Osteocyte (in vitro differentiated cells): ENCODE results near the gene TXNRD2. TPM values are rescaled to one million over a fixed set of nuclear protein-coding genes. Genes with fewer than 3 reads are reported as not detected.

ENCODE experiments used
- DNase-seq: peaks from one replicate; pipeline ENCODE4 v3.0.0; 2021; ENCODE audit warnings: mixed read lengths; ENCODE audit not compliant: unreplicated experiment; ENCODE audit errors: extremely low spot score
- H3K27ac Mint-ChIP-seq: one replicate; pipeline ENCODE4 v1.8.0; 2021; ENCODE audit warnings: mild to moderate bottlenecking, mixed read lengths; ENCODE audit not compliant: unreplicated experiment
- H3K27me3 Mint-ChIP-seq: one replicate; pipeline ENCODE4 v1.8.0; 2021; ENCODE audit warnings: mixed read lengths; ENCODE audit not compliant: unreplicated experiment
- H3K36me3 Mint-ChIP-seq: one replicate; pipeline ENCODE4 v1.8.0; 2021; ENCODE audit warnings: mixed read lengths; ENCODE audit not compliant: unreplicated experiment
- H3K4me1 Mint-ChIP-seq: one replicate; pipeline ENCODE4 v1.8.0; 2021; ENCODE audit warnings: mixed read lengths; ENCODE audit not compliant: unreplicated experiment
- H3K4me3 Mint-ChIP-seq: one replicate; pipeline ENCODE4 v1.8.0; 2021; ENCODE audit warnings: mild to moderate bottlenecking, moderate library complexity, mixed read lengths; ENCODE audit not compliant: unreplicated experiment
- H3K9me3 Mint-ChIP-seq: one replicate; pipeline ENCODE4 v1.8.0; 2021; ENCODE audit warnings: mixed read lengths; ENCODE audit not compliant: unreplicated experiment
- total RNA-seq: library from RNA; stranded (reverse); gene quantifications from 2 replicates; pipeline ENCODE4 v1.2.1, GENCODE V29; 2021
- TF ChIP-seq, protein P1 (sequence below): fragments of 200-600 bp; sonication (generic); IDR thresholded peaks from 2 replicates; pipeline ENCODE4 v1.5.0; 2021; ENCODE audit warnings: antibody characterized with exemption, mild to moderate bottlenecking, moderate library complexity

TXNRD2 gene
- total RNA-seq, 1 donor from 2014 or later, result 12.6 TPM

DNA sequence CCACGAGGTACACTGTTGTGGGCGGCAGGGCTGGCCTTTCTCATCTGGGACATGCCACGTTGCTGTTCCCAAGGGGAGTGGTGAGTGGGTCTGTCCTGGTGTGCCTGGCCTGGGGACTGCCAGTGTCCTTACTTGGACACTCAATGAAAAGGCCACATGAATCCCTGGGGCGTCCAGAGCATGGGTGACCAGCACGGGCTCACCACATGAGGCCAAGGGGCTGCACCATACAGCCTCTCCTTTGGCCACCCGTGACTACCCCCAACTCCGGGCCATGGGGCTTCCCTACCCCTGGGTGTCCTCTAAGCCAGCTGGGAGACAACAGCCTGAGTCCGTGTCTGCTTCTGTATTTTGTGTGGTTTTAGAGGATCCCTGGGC, 20.2 kb upstream of the TXNRD2 start:
- Mint-ChIP-seq H3K9me3 (no peaks in the 10 kb centered on the region), H3K27ac (no peak overlapping the region), H3K27me3 (no peaks in the 10 kb centered on the region), H3K4me3 (no peak overlapping the region), H3K36me3 (peaks cover 3% of the 10 kb centered on the region), H3K4me1 (peaks cover 12% of the 10 kb centered on the region)
- no peak for DNase-seq
- TF ChIP-seq, protein P1, sequence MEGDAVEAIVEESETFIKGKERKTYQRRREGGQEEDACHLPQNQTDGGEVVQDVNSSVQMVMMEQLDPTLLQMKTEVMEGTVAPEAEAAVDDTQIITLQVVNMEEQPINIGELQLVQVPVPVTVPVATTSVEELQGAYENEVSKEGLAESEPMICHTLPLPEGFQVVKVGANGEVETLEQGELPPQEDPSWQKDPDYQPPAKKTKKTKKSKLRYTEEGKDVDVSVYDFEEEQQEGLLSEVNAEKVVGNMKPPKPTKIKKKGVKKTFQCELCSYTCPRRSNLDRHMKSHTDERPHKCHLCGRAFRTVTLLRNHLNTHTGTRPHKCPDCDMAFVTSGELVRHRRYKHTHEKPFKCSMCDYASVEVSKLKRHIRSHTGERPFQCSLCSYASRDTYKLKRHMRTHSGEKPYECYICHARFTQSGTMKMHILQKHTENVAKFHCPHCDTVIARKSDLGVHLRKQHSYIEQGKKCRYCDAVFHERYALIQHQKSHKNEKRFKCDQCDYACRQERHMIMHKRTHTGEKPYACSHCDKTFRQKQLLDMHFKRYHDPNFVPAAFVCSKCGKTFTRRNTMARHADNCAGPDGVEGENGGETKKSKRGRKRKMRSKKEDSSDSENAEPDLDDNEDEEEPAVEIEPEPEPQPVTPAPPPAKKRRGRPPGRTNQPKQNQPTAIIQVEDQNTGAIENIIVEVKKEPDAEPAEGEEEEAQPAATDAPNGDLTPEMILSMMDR, result no peak

DNA sequence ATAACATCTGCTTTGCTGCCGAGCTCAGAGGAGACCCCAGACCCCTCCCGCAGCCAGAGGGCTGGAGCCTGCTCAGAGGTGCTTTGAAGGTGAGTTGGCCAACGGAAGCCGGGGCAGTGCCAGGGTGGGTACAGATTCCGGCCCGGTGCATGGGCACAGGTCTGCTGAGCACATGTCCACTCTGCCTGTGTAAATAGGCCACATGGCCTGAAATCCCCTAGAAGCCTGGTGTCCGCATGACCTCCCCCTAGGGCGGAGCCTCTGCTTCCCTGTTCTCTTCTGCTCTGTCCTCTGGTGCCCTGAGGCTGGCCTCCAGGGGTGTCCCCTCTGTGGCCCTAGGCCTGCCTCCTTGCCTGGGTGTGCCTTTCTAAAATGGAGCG, 19.6 kb upstream of the TXNRD2 start:
- Mint-ChIP-seq H3K4me1 (peaks cover 12% of the 10 kb centered on the region), H3K27me3 (no peaks in the 10 kb centered on the region), H3K4me3 (no peak overlapping the region), H3K27ac (no peak overlapping the region), H3K9me3 (no peaks in the 10 kb centered on the region), H3K36me3 (peaks cover 3% of the 10 kb centered on the region)
- TF ChIP-seq, protein P1, result no peak
- no peak for DNase-seq

DNA sequence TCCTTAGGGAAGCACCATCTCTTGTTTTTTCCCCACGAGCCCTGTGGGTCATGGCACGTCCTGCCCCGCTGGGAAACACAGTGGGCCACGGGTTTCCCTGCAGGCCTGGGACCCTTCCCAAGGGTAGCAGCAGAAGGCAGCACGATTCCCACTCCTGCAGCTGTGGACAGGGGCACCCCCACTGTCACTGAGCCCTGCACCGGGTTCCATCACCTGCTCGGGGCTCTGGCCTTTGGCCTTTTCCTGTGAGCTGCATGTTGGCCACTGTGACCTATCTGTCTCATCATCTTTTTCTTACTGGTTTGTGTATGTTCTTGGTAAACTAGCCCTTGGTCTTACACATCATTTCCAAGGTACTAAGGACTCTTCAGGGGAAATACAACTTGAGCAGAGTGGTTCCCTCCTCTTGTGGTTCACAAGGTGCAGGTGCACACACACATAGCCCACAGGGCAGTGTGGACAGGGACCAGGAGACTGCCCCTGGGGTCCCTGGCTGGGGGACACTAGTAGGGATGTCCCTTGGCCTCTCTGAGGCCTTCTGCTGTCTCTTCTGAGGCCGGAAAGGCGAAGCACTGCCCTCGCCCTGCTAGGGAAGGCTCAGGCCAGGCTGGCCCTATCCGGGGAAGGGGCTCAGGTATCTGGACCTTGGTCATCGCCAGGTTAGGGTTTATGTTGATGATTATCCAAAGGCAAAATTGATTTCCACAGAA, 19.0 kb upstream of the TXNRD2 start:
- TF ChIP-seq, protein P1, result no peak
- H3K9me3 Mint-ChIP-seq, result no peaks in the 10 kb centered on the region
- H3K4me1 Mint-ChIP-seq, result peaks cover 12% of the 10 kb centered on the region
- no peak overlapping the region for H3K27ac Mint-ChIP-seq
- no peak for DNase-seq
- H3K4me3 Mint-ChIP-seq, result no peak overlapping the region
- no peaks in the 10 kb centered on the region for H3K36me3 Mint-ChIP-seq
- H3K27me3 Mint-ChIP-seq, result no peaks in the 10 kb centered on the region

DNA sequence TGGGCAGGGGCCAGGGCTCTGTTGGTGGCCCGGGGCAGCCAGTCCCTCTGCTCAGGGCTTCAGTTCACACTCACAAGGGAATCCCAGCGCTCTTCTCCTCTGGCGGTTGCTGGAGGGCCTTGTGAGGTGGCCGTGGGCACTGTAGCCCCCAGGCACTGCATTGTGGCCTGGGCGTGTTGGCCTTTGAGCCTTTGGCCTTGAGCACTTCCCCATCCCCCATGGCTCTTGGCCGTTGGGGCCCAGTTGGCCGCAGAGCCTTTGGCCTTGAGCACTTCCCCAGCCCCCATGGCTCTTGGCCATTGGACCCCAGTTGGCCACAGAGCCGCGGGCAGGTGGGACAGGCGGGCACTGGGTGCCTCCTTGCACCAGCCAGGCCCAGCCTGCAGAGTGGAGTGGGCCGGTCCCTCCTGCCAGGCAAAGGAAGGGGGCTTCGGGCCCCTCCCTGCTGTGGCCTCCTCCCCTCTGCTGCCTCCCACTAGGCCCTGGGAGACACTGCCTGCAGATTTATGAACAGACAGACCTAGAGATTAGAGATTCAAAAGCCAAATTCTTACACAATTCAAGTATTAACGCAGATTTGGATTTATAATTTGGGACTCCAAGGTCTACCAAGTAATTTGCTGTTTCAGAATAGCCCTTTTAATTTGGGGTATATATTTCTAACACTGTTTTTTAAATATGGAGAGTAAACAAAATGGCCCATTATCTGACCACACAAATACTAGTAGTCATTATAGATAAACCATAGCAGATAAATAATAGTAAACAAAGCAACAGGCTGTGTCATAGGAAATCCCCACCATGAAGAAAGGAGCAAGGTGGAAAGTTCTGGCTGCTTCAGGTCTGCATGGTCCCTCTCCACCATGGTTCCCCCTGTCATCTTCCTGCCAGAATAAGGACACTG, 18.2 kb upstream of the TXNRD2 start:
- TF ChIP-seq, protein P1, result no peak
- H3K4me3 Mint-ChIP-seq, result no peak overlapping the region
- H3K4me1 Mint-ChIP-seq, result peaks cover 12% of the 10 kb centered on the region
- DNase-seq, result no peak
- no peaks in the 10 kb centered on the region for H3K9me3 Mint-ChIP-seq
- no peak overlapping the region for H3K27ac Mint-ChIP-seq
- H3K27me3 Mint-ChIP-seq, result no peaks in the 10 kb centered on the region
- H3K36me3 Mint-ChIP-seq, result no peaks in the 10 kb centered on the region

DNA sequence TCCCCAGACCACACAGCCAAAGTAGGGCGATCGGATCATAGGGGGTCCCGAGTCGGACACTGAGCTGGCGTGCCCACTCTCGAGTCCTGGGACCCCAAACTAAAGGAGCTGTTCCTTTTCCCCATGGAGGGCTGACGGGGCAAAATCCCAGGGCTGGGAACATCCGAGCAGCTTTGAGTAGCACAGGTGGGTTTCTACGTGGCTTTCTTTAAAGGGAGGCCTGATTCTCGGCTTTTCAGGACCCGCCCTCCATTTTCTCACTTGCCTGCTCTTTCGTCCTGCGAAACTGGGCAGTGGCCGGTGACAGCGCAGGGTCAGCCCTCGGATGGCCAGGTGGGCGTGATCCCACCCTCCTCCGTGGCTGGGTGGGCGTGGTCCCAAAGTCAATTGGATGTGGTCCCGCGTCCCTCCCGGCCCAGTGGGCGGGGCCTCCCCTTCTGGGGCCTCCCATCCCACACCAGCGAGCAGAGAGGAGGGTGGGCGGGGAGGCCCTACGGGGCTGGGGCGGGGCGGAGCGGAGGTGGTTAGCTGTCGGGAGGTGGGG, 17.5 kb upstream of the TXNRD2 start:
- Mint-ChIP-seq H3K27me3 (no peaks in the 10 kb centered on the region), H3K9me3 (no peaks in the 10 kb centered on the region), H3K36me3 (no peaks in the 10 kb centered on the region), H3K4me1 (peaks cover 12% of the 10 kb centered on the region), H3K4me3 (no peak overlapping the region), H3K27ac (no peak overlapping the region)
- no peak for DNase-seq
- TF ChIP-seq, protein P1, result no peak
